Measurements from ENCODE around the gene SLC6A17.

DNA sequence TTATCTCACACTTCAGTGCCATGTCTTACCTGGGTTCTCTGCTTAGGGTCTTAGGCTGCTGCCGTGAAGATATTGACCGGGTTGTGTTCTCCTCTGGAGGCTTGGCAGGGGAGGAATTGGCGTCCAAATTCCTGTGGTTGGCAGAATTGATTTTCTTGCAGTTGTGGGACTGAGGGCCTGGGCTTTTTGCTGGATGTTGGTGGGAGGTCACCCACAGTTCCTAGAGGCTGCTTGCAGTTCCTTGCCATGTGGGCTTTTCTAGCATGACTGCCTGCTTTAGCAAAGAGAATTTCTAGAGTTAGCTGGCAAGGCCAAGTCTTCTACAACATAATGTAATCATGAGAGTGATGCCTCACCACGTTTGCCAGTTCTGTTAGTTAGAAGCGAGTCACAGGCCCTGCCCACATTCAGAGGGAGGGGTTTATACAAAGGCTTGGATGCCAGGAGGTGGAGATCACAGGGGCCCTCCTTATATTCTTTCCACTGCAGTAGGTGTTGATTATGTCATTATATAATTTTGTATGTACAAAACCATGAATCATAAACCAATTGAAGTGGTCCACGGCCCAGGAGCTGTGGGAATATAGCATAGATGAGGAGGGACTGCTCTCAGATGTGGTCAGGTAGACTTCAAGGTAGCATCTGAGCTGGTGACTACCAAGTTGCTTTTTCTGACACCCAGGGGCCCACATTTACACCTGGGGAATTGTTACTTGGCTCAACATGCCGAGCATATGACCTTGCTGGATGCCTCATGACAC is 31.5 kb upstream of the SLC6A17 start:
- TF ChIP-seq POLR2A (IDR thresholded peaks at IDR 0.05): no peak
- TF ChIP-seq, protein P1, sequence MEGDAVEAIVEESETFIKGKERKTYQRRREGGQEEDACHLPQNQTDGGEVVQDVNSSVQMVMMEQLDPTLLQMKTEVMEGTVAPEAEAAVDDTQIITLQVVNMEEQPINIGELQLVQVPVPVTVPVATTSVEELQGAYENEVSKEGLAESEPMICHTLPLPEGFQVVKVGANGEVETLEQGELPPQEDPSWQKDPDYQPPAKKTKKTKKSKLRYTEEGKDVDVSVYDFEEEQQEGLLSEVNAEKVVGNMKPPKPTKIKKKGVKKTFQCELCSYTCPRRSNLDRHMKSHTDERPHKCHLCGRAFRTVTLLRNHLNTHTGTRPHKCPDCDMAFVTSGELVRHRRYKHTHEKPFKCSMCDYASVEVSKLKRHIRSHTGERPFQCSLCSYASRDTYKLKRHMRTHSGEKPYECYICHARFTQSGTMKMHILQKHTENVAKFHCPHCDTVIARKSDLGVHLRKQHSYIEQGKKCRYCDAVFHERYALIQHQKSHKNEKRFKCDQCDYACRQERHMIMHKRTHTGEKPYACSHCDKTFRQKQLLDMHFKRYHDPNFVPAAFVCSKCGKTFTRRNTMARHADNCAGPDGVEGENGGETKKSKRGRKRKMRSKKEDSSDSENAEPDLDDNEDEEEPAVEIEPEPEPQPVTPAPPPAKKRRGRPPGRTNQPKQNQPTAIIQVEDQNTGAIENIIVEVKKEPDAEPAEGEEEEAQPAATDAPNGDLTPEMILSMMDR (IDR thresholded peaks at IDR 0.05): no peak

All from gastroesophageal sphincter (tissue), 3 donors.